ENCODE data around the gene VWA1.

Gene VWA1

GRCh38 chr1:1434131-1434823 is 1.2 kb upstream of the VWA1 start (continued):
- TF ChIP-seq KLF8 (tag by site-specific recombination; IDR thresholded peaks at IDR 0.05) (no peak), ZNF776 (tag by site-specific recombination; IDR thresholded peaks at IDR 0.05; ENCODE audit: borderline replicate concordance) (no peak), MZF1 (tag by site-specific recombination; IDR thresholded peaks at IDR 0.05; ENCODE audit: borderline replicate concordance) (no peak), ZNF830 (tag by site-specific recombination; IDR thresholded peaks at IDR 0.05; ENCODE audit: low read depth) (no peak), GLIS1 (tag by site-specific recombination; IDR thresholded peaks at IDR 0.05) (peak; percentile 92), HOXC10 (CRISPR knock-in tag; IDR thresholded peaks at IDR 0.05) (no peak), ZNF114 (tag by site-specific recombination; IDR thresholded peaks at IDR 0.05) (no peak), ZNF426 (tag by site-specific recombination; IDR thresholded peaks at IDR 0.05) (no peak)

DNA sequence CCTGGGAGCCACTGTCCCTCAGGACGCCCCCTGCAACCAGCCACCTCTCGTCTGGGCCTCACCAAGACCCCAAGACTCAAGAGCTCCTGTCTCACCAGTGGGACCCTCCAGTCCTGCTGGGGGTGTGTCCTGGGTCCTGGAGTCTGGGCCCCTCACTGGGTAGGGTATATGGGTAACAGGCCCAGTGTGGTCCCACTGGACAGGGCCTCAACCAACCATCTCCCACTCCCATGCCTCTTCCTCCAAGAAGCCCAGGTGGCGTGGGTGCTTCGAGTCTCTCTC is 725 bp upstream of the VWA1 start:
- H3K9me3 ChIP-seq (ENCODE audit: control insufficient read depth, insufficient read depth, low read depth, low read length), result no peaks in the 10 kb centered on the region
- H3K36me3 ChIP-seq (ENCODE audit: control insufficient read depth in 2 of 2, insufficient read depth in 1 of 2, low read length in 2 of 2), result peaks cover 0 to 9% of the 10 kb centered on the region in 2 experiments; a peak in 1 of 3 replicates
- no peaks in the 10 kb centered on the region for H3K4me1 ChIP-seq (ENCODE audit: control insufficient read depth, insufficient read depth, low read length)
- no peak overlapping the region for H3K27ac ChIP-seq (ENCODE audit: extremely low read depth, low read depth, low read length)
- TF ChIP-seq ZNF416 (tag by site-specific recombination; IDR thresholded peaks at IDR 0.05), result no peak
- no peak for TF ChIP-seq SCRT1 (tag by site-specific recombination; IDR thresholded peaks at IDR 0.05; ENCODE audit: borderline replicate concordance)
- TF ChIP-seq, protein P1, sequence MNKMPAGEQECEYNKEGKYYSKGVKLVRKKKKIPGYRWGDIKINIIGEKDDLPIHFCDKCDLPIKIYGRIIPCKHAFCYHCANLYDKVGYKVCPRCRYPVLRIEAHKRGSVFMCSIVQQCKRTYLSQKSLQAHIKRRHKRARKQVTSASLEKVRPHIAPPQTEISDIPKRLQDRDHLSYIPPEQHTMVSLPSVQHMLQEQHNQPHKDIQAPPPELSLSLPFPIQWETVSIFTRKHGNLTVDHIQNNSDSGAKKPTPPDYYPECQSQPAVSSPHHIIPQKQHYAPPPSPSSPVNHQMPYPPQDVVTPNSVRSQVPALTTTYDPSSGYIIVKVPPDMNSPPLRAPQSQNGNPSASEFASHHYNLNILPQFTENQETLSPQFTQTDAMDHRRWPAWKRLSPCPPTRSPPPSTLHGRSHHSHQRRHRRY (tag by site-specific recombination; IDR thresholded peaks at IDR 0.05), result no peak
- TF ChIP-seq ZNF473 (tag by site-specific recombination; IDR thresholded peaks at IDR 0.05), result no peak
- TF ChIP-seq ZNF623 (tag by site-specific recombination; IDR thresholded peaks at IDR 0.05), result no peak
- TF ChIP-seq WT1 (tag by site-specific recombination; IDR thresholded peaks at IDR 0.05), result no peak
- TF ChIP-seq, protein P2, sequence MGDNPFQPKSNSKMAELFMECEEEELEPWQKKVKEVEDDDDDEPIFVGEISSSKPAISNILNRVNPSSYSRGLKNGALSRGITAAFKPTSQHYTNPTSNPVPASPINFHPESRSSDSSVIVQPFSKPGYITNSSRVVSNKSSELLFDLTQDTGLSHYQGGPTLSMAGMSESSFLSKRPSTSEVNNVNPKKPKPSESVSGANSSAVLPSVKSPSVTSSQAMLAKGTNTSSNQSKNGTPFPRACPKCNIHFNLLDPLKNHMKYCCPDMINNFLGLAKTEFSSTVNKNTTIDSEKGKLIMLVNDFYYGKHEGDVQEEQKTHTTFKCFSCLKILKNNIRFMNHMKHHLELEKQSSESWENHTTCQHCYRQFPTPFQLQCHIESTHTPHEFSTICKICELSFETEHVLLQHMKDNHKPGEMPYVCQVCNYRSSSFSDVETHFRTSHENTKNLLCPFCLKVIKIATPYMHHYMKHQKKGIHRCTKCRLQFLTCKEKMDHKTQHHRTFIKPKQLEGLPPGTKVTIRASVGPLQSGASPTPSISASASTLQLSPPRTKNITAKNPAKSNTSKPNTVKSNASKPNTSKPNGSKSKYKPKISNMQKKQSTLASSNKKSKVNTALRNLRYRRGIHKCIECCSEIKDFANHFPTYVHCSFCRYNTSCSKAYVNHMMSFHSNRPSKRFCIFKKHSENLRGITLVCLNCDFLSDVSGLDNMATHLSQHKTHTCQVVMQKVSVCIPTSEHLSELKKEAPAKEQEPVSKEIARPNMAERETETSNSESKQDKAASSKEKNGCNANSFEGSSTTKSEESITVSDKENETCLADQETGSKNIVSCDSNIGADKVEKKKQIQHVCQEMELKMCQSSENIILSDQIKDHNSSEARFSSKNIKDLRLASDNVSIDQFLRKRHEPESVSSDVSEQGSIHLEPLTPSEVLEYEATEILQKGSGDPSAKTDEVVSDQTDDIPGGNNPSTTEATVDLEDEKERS (tag by site-specific recombination; IDR thresholded peaks at IDR 0.05), result no peak
- no peak overlapping the region for H3K4me3 ChIP-seq (ENCODE audit: low read depth, low read length)
- CTCF ChIA-PET, result no interaction called here
- POLR2A ChIA-PET, result interaction anchor here (1.0 kb wide), 1 partner anchor 27 kb away, joined by 4 read pairs; the partner anchor contains the start of gene MRPL20

GRCh38 chr1:1435911-1436629 is 580 bp downstream of the VWA1 start:
- no peaks in the 10 kb centered on the region for H3K9me3 ChIP-seq (ENCODE audit: control insufficient read depth, insufficient read depth, low read depth, low read length)
- peak overlapping the region; percentile 24 for H3K4me3 ChIP-seq (ENCODE audit: low read depth, low read length)
- POLR2A ChIA-PET, result interaction anchor here (0.5 kb wide), 1 partner anchor 226 kb away, joined by 4 read pairs; no protein-coding TSS in a partner anchor
- no peak overlapping the region for H3K27ac ChIP-seq (ENCODE audit: extremely low read depth, low read depth, low read length)
- H3K36me3 ChIP-seq (ENCODE audit: control insufficient read depth in 2 of 2, insufficient read depth in 1 of 2, low read length in 2 of 2), result peaks cover 0 to 9% of the 10 kb centered on the region in 2 experiments; a peak in 1 of 3 replicates
- no peaks in the 10 kb centered on the region for H3K4me1 ChIP-seq (ENCODE audit: control insufficient read depth, insufficient read depth, low read length)
- CTCF ChIA-PET, result interaction anchor here (0.5 to 1.4 kb wide), 2 partner anchors 37 to 533 kb away, joined by 3 to 6 read pairs; partner anchors contain the start of gene CCNL2
- no peak for TF ChIP-seq ZNF629 (tag by site-specific recombination; IDR thresholded peaks at IDR 0.05)
- 0 out of 2 replicates have a peak, but pooled peaks have one; percentile 19 for TF ChIP-seq HIC1 (tag by site-specific recombination; IDR thresholded peaks at IDR 0.05)
- TF ChIP-seq ZNF341 (tag by site-specific recombination; IDR thresholded peaks at IDR 0.05; ENCODE audit: low read depth), result peak; percentile 89
- no peak for TF ChIP-seq GLI2 (tag by site-specific recombination; IDR thresholded peaks at IDR 0.05; ENCODE audit: borderline replicate concordance, low read depth)
- TF ChIP-seq ZNF600 (tag by site-specific recombination; IDR thresholded peaks at IDR 0.05), result 0 out of 2 replicates have a peak, but pooled peaks have one; percentile 24
- TF ChIP-seq ZNF175 (tag by site-specific recombination; IDR thresholded peaks at IDR 0.05), result no peak
- no peak for TF ChIP-seq ZNF133 (tag by site-specific recombination; IDR thresholded peaks at IDR 0.05)
- TF ChIP-seq, protein P3, sequence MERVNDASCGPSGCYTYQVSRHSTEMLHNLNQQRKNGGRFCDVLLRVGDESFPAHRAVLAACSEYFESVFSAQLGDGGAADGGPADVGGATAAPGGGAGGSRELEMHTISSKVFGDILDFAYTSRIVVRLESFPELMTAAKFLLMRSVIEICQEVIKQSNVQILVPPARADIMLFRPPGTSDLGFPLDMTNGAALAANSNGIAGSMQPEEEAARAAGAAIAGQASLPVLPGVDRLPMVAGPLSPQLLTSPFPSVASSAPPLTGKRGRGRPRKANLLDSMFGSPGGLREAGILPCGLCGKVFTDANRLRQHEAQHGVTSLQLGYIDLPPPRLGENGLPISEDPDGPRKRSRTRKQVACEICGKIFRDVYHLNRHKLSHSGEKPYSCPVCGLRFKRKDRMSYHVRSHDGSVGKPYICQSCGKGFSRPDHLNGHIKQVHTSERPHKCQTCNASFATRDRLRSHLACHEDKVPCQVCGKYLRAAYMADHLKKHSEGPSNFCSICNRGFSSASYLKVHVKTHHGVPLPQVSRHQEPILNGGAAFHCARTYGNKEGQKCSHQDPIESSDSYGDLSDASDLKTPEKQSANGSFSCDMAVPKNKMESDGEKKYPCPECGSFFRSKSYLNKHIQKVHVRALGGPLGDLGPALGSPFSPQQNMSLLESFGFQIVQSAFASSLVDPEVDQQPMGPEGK (tag by site-specific recombination; IDR thresholded peaks at IDR 0.05), result 0 out of 2 replicates have a peak, but pooled peaks have one; percentile 22
- TF ChIP-seq HOXD13 (CRISPR knock-in tag; IDR thresholded peaks at IDR 0.05; ENCODE audit: borderline replicate concordance), result no peak
